Fibroblast of upper back skin (primary cell): ENCODE results near the gene CPO.

Source experiments
- DNase-seq: peaks from one replicate; pipeline ENCODE4 v3.0.0-alpha.2; 2013

Gene CPO

GRCh38 chr2:206974551-206974950 lies 35.2 kb downstream of the CPO start:
- peak; percentile 22 for DNase-seq

DNA sequence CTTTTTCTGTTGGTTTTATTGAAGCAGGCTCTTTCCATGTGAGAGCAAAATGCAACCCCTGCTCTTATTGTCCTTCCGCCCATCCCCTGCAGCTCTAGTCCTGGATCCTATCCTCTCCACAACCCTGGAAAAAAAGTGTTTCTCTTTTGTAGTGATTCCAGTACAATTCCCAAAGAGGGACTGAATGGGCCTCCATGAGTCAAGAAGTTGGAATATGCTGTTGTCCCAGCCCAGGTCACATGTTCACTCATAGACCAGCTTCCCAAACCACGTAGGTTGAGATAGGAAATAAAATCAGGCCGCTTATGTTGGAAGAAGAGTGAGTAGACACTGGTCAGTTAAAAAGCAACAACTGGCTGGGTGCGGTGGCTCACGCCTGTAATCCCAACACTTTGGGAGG lies 39.4 kb downstream of the CPO start:
- peak; percentile 59 for DNase-seq

DNA sequence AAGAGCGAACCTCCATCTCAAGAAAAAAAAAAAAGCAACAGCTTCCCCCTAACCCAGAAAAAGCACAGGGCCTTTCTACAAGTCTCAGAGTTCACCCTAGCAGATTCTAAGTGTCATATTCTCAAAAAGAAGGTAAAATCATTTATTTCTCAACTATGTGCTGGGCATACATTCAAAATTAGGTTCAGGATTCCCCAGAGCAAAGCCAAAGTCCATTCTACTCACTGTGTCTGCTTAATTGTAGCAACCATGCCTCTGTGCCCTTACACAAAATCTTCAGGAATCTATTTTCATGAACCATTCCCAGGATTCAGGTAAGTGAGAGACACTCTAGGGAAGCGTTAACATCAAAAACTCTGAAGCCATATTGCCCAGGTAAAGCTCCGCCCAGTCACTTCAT lies 40.0 kb downstream of the CPO start:
- no peak for DNase-seq

DNA sequence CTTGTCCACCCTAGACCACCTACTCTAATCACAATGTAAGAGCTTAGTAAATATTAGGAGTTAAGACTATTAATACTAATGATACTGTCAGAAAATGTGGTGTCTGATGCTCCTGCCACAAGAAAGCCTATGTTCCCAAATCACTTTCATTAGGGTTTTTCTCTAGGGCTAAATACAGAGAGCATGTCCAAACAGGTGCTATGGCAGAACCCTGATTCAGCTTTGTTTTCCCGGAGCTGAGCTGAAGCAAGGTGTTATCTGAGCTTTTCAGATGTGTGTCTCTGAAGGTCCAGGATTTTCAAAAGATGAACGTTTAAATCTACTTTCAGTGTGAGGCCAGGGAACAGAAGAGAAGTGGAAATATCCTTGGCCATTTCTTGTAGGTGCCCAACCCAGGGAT lies 40.6 kb downstream of the CPO start:
- DNase-seq: no peak

DNA sequence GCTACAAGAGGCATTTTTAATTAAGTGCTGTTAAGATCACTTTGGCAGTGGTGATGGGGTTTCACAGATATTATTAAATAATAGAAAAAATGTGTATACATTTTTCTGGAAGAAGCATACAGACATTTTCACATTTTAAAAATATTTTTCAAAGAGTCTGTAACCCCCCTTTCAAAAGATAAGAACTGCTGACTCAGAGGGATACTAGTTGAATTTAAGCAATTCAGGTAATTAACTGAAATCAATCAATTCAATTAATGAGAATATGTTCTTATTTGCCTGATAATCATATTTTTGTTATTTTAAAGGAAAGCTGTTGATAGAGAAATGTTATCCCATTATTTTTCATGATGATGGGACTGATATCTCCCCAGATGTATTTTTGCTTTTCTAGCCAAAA lies 41.1 kb downstream of the CPO start:
- DNase-seq: no peak

- no peak for DNase-seq
Measured at GRCh38 chr2:206981086-206981674, 41.9 kb downstream of the CPO start.

GRCh38 chr2:206981739-206982340 lies 42.5 kb downstream of the CPO start:
- peak; percentile 81 for DNase-seq

GRCh38 chr2:206982360-206982955 lies 43.1 kb downstream of the CPO start:
- DNase-seq: no peak

GRCh38 chr2:206983161-206983859 lies 44.0 kb downstream of the CPO start:
- no peak for DNase-seq

DNA sequence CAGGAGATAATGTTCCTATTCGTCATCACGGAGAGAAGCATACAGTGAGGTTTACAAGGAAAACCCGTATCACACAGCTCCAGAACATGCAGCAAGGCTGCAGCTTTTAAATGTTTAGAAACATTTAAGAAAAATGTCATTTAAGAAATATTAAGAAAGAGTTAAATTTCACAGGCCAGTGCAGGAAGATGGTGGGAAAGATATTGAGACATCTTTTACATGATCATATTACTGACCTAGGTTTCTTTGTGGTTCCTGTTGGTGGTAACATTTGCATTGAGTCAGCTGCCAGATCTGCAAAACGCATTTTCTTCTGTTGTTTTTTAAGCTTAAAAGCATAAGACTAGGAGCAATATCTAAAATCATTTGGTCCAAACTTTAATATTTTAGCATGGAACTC lies 44.9 kb downstream of the CPO start:
- DNase-seq: peak; percentile 43

DNA sequence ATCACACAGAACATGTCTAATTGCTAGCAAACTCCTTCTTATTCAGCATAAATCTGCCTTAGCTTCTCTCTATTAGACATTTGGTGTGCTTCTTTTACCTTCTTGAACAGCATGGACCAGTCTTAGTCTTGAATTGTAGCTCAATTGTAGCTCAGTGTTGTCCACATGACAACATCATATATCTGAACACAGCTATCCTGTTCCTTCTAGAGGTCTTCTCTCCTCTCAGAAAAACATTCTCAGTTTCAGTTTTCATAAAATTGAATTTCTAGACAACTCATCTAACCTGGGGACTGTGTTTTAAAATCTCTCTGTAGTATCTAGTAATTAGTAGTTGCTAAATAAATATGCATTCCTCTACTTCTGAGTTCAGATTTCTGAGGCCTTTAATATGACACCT lies 47.6 kb downstream of the CPO start:
- DNase-seq: no peak

GRCh38 chr2:206987810-206988209 lies 48.5 kb downstream of the CPO start:
- DNase-seq: no peak

GRCh38 chr2:206988884-206989283 lies 49.6 kb downstream of the CPO start:
- DNase-seq: no peak

GRCh38 chr2:206989311-206989710 lies 50.0 kb downstream of the CPO start:
- no peak for DNase-seq

DNA sequence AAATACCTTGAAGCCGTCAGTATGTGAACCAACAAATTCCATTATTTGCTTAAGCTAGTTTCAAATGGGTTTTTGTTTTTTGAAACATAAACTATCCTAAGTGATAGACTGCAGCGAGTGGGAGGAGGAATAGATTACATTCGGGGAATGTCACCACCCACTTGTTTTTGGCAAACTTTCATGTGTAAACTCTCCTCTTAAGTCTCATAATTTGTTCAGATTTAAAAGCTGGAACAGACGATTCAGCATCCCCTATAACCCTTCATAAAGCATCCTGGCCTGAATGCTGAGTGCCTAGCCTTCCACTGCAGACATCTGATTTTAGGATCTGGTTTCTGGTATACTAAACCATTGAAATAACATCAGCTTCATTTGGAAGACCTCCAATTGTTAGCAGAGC lies 51.0 kb downstream of the CPO start:
- no peak for DNase-seq

- DNase-seq: no peak
Measured at GRCh38 chr2:206991070-206991469, 51.8 kb downstream of the CPO start.

DNA sequence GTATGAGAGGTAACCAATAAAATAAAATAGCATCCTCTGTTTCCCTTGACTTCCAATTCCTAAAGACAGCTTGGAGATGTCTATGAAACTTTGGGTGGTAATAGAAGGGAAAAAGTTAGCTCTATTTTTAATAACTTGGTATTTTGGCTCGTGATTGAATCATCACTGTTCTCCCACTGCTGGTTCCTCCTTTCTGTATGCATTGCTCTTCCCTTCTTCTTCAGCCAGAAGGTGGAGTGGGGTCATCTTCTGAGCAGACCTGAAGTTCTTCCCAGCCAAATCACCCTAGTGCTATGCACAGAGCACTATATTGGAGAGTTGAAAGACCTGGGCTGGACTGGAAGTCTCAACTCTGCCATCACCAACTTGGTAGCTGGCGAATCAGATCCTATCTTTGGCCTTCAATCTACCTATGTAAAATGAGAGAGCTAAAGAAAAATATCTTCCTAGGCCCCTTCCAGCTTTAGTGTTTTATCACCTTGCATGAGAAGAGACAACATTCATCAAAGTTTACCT lies 54.1 kb downstream of the CPO start:
- no peak for DNase-seq

- DNase-seq: peak; percentile 54
Measured at GRCh38 chr2:206993964-206994363, 54.6 kb downstream of the CPO start.

- no peak for DNase-seq
Measured at GRCh38 chr2:206996556-206997065, 57.3 kb downstream of the CPO start.

DNA sequence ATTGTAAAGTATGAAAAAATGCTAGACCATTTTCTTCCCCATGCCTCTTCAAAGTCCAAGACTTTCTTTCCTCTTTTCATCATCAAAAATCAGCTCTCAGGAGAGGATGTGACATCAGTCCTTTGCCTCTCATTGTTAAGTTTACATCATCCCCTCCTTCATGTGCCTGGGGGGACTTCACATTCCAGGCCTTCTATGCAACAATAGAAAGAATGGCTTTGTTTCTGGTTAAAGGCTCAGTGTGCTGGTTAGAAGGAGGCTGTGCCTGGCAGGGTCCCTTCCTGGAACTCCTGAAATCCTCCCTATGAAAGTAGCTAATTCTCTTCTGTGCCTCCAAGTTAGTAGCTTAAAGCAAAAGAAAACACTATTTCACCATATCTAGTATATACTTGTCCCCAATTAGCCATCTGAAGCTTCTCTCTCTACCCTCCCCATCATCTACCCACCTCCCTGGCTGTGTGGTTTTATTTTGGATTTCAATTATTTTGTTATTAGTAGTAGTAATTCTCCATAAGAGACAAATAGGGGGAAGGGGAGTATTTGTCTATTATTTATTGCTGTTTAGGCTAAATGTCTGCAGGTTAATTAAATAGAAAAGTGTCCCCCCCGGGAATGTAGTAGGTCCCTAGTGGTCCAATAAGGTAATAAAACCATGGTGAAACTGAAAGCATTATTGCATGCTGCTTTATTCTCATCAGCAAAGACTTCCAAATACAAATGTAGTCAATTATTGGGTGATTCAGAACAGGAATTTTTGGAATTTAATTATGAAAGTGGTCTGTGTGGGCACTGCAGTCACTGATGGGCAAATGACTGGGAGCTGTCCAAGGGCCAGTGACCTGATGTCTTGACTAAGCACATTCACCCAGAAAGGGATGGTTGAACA lies 69.0 kb downstream of the CPO start:
- DNase-seq: peak; percentile 51

GRCh38 chr2:207012461-207012860 lies 73.1 kb downstream of the CPO start:
- DNase-seq: no peak

DNA sequence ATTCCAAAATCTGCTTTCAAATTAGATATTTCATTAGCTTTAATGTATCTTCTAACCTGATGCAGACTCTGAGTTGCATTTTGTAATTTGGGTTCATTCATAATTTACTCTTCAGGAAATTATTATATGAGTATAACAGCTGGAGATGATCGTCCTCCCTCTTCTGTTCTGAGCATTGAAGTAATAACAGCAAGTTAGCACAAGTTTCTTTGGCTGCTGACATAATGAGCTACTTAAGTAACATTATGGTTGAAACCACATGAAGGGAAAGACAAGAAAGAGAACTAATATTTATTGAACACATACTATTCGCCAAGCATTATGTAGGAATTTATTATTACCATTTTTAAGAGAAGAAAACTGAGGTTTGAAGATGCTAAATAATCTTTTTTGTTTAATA lies 75.1 kb downstream of the CPO start:
- DNase-seq: no peak

- peak; percentile 75 for DNase-seq
Measured at GRCh38 chr2:207015901-207016300, 76.6 kb downstream of the CPO start.
